MCF 10A (cell line): ENCODE data around the gene BMAL1. TPM values are rescaled to one million over a fixed set of nuclear protein-coding genes. Genes with fewer than 3 reads are reported as not detected.

ENCODE experiments used
- BruUV-seq: library from RNA; stranded (reverse); fragments of 400-500 nt; replicated peaks from 2 replicates; lab custom pipeline; 2021; lab: Mats Ljungman, UMichigan
- CTCF ChIA-PET: fragments of 300-600 bp; sonication (Branson Sonifier 250); formaldehyde crosslinking; extraction: SDS; loops from one replicate; lab custom pipeline; 2021; ENCODE audit warnings: antibody characterized with exemption, inconsistent platforms; lab: Yijun Ruan, JAX
- POLR2A ChIA-PET: fragments of 300-600, 350-650 bp; sonication (Branson Sonifier 250); formaldehyde crosslinking; extraction: SDS; loops from one replicate; lab custom pipeline; 2020; ENCODE audit warnings: antibody characterized with exemption, inconsistent platforms; lab: Yijun Ruan, JAX
- DNase-seq: peaks from one replicate; pipeline ENCODE4 v3.0.0-alpha.2; 2018; ENCODE audit not compliant: unreplicated experiment
- H3K27ac Mint-ChIP-seq: one replicate; pipeline ENCODE4 v1.8.0; 2022; ENCODE audit warnings: mild to moderate bottlenecking, low read depth, mixed read lengths; ENCODE audit not compliant: unreplicated experiment
- H3K27me3 Mint-ChIP-seq: one replicate; pipeline ENCODE4 v1.8.0; 2022; ENCODE audit warnings: mixed read lengths; ENCODE audit not compliant: insufficient read depth, unreplicated experiment
- H3K36me3 Mint-ChIP-seq: one replicate; pipeline ENCODE4 v1.8.0; 2022; ENCODE audit warnings: mild to moderate bottlenecking, moderate library complexity, mixed read lengths; ENCODE audit not compliant: insufficient read depth, unreplicated experiment
- H3K4me1 Mint-ChIP-seq: one replicate; pipeline ENCODE4 v1.8.0; 2022; ENCODE audit warnings: mixed read lengths; ENCODE audit not compliant: insufficient read depth, unreplicated experiment
- H3K4me3 Mint-ChIP-seq: one replicate; pipeline ENCODE4 v1.8.0; 2022; ENCODE audit warnings: mild to moderate bottlenecking, moderate library complexity, mixed read lengths; ENCODE audit not compliant: unreplicated experiment
- H3K9me3 Mint-ChIP-seq: one replicate; pipeline ENCODE4 v1.8.0; 2022; ENCODE audit warnings: mixed read lengths; ENCODE audit not compliant: unreplicated experiment
- CTCF ChIP-seq: fragments of 200-600 bp; IDR thresholded peaks from one replicate; pipeline ENCODE4 v1.8.0; 2022; ENCODE audit warnings: antibody characterized with exemption, mild to moderate bottlenecking; ENCODE audit not compliant: unreplicated experiment
- intact Hi-C: fragments of 100-400 bp; cut with micrococcal nuclease; formaldehyde crosslinking; loops from 2 replicates; pipeline ENCODE4 v1.14.1; 2022
- total RNA-seq: library from RNA; stranded (reverse); gene quantifications from 2 replicates; pipeline ENCODE4 v1.2.3, GENCODE V29; 2022

Gene BMAL1
- total RNA-seq, 1 experiment from 2014 or later, result 88.4 TPM

DNA sequence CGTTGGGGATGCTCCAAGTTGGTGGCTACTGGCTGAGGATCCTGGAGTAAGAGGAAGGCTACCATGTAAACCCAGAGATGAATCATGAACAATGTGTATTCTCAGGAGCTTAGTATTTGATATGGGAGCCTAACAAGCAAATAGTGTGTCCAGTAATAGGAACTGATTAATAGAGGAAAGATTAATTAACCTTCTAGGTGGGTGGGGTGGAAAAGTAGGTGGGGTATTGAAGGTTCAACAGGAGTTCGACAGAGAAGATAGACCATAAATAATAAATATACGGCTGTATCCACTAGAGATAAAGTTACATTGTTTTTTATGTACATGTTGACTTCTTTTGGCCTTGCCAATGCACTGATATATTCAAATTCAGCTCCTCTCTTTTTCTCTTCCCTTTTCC lies 43.1 kb downstream of the BMAL1 start:
- peaks cover 22% of the 10 kb centered on the region for H3K36me3 Mint-ChIP-seq
- ChIA-PET CTCF (interaction anchor here (0.6 to 3.5 kb wide), 5 partner anchors 15 to 111 kb away, joined by 3 to 29 read pairs (median 3); no protein-coding TSS in a partner anchor), POLR2A (no interaction called here)
- intact Hi-C loops, result no loop called here
- TF ChIP-seq CTCF, result no peak
- no peak for DNase-seq
- H3K4me1 Mint-ChIP-seq, result peaks cover 30% of the 10 kb centered on the region
- no peak overlapping the region for H3K4me3 Mint-ChIP-seq
- BruUV-seq, result no TSS peak
- no peaks in the 10 kb centered on the region for H3K9me3 Mint-ChIP-seq
- H3K27me3 Mint-ChIP-seq, result no peaks in the 10 kb centered on the region
- H3K27ac Mint-ChIP-seq, result no peak overlapping the region

GRCh38 chr11:13321431-13321830 lies 43.8 kb downstream of the BMAL1 start:
- Mint-ChIP-seq H3K27ac (no peak overlapping the region), H3K27me3 (no peaks in the 10 kb centered on the region), H3K4me1 (peaks cover 23% of the 10 kb centered on the region), H3K4me3 (no peak overlapping the region), H3K36me3 (peaks cover 22% of the 10 kb centered on the region), H3K9me3 (no peaks in the 10 kb centered on the region)
- BruUV-seq, result no TSS peak
- no peak for DNase-seq
- intact Hi-C loops, result no loop called here
- POLR2A ChIA-PET, result interaction anchor here (1.5 kb wide), 1 partner anchor 19 kb away, joined by 4 read pairs; no protein-coding TSS in a partner anchor
- CTCF ChIA-PET, result interaction anchor here (0.6 to 3.5 kb wide), 3 partner anchors 14 to 111 kb away, joined by 3 to 29 read pairs (median 7); no protein-coding TSS in a partner anchor
- TF ChIP-seq CTCF, result no peak

- no TSS peak for BruUV-seq
- Mint-ChIP-seq H3K27me3 (no peaks in the 10 kb centered on the region), H3K9me3 (no peaks in the 10 kb centered on the region), H3K4me3 (no peak overlapping the region), H3K27ac (no peak overlapping the region), H3K36me3 (peaks cover 22% of the 10 kb centered on the region), H3K4me1 (peaks cover 10% of the 10 kb centered on the region)
- ChIA-PET CTCF (interaction anchor here (1.4 kb wide), 2 partner anchors 9 to 12 kb away, joined by 3 to 7 read pairs; no protein-coding TSS in a partner anchor), POLR2A (no interaction called here)
- no peak for DNase-seq
- TF ChIP-seq CTCF, result no peak
- intact Hi-C loops, result no loop called here
These were observed 46.6 kb downstream of the BMAL1 start for GRCh38 chr11:13324141-13324540.

GRCh38 chr11:13324709-13325108 lies 47.1 kb downstream of the BMAL1 start:
- TF ChIP-seq CTCF, result no peak
- Mint-ChIP-seq H3K27ac (no peak overlapping the region), H3K4me1 (peaks cover 13% of the 10 kb centered on the region), H3K36me3 (peaks cover 22% of the 10 kb centered on the region), H3K9me3 (no peaks in the 10 kb centered on the region), H3K27me3 (no peaks in the 10 kb centered on the region), H3K4me3 (no peak overlapping the region)
- no TSS peak for BruUV-seq
- ChIA-PET POLR2A (no interaction called here), CTCF (interaction anchor here (1.4 kb wide), 2 partner anchors 10 to 11 kb away, joined by 3 to 7 read pairs; no protein-coding TSS in a partner anchor)
- intact Hi-C loops, result no loop called here
- no peak for DNase-seq
